AG08395 (cell line): ENCODE data around the gene MINK1.

ENCODE experiments used
- DNase-seq: peaks from one replicate; pipeline ENCODE4 v3.0.0; 2012; ENCODE audit warnings: mixed read lengths, low spot score

The MINK1 gene

DNA sequence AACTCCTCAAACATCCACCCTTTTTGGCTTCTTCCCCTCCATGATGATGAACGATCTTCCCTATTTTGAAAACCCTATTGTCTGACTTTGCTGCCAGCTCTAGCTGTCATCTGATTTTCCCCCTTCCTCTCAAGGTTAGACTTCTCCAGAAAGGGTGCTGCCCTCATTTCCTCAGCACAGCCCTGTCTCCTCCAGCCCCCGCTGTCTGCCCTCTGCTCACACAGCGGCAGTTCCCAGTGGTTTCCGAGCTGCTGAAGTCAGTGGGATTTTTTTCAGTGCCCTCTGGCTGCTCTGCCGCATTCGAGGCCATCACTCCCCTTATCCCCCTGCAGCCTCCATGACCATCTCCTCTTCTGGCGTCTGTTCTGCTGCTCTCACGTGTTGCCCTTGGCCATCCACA is 39.6 kb downstream of the MINK1 start:
- no peak for DNase-seq

DNA sequence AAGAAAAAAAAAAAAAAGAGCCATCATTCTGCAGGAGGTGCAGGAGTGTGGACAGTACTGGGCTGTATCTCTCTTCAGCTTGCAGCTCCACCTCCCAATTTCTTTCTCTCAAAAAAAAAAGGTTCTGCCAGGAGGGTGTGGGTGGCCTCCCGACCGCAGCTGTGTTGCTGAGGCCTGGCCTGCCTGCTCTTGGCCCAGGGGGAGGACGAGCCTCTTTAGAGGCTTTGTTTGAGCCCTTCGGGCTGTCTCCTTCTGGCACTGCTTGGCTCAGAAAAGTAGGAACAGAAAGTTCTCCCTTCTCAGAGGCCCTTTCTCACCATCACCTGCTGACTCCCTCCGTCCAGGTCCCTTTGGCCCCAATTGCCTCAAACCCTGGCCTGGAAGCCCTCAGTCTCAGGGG is 43.9 kb downstream of the MINK1 start:
- no peak for DNase-seq

DNA sequence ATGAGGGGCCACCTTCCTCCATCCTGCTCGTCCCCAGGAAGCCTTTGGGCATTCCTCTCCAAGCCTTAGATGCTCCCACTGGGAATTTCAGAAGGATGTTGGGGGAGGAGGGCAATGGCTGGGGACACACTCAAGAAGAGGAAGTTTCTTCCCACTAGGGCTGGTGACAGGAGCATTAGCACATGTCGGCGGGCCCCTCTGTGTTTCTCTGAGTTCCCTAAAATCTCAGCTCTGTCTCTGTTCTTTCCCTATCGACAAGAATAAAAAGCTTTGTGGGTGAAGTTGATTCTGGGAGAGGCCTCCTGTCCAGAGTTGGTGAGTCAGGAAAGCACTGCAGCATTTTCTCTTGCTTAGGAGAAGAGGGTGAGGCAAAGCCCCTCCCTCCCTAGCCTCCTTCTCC is 46.5 kb downstream of the MINK1 start:
- DNase-seq: no peak

DNA sequence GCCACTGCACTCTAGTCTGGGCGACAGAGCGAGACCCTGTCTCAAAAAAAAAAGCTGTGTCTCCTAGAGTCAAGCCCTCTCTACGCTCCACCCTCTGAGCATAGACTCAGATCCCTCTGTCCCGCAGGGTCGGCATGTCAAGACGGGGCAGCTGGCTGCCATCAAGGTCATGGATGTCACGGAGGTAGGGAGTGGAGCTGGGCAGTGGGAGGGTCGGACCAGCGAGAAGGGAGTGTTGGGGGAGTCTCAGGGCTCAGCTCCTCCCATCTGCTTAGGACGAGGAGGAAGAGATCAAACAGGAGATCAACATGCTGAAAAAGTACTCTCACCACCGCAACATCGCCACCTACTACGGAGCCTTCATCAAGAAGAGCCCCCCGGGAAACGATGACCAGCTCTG is 47.7 kb downstream of the MINK1 start:
- DNase-seq: no peak

DNA sequence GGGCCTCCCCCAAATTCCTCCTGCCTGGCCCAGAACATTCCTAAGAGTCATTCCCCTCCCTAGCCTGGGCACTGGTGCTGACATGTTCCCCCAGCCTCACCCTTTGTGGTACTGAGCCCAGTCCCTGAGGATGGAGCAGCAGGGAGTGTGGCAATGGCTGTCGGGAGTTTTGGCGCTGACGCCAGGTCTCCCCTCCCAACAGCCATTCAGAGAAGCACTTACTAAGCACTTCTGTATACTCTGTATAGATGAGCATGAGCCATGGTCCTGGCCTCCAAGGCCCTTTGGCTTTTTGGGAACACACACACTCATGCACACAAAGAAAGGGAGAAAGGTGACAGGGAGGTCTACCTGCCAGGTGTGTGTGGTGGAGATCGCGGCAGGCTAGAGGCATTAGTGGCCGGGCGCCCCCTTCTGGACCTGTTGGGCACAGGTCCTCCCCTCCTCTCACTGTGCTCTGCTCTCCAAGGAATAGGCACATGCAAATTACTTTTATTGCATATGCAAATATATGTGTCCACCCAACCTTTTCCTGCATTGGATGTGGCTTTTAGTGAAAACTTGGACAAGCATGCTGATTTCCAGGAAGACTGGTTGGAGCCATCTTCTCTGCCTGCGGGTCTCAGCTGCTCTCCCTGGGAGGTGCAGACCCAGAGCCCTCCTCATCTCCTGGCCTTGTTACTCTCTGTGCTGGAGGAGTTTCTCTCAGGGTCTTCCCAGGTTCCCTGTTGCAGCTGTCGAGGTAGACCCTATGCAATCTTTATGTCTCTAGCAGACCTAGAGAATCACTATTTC is 48.8 kb downstream of the MINK1 start:
- peak; percentile 42 for DNase-seq

DNA sequence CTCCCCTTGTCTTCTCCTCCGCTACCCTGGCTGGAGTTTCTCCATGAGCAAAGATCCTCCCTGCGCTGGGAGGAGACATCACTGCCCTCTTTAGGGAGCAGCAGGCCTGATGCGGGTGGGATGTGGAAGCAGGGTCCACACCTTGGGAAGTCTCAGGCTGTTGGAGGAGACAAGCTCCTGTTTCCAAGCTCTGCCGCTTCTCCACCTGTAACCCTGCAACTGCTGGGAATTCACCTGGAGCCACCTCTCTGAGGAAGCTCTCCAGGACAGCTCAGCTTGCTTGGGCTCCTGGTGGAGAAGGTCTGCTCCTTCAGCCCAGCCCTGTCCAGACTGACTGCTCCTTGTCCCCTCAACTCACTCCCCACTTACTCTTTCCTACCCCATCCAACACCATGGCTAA is 51.3 kb downstream of the MINK1 start:
- DNase-seq: no peak

DNA sequence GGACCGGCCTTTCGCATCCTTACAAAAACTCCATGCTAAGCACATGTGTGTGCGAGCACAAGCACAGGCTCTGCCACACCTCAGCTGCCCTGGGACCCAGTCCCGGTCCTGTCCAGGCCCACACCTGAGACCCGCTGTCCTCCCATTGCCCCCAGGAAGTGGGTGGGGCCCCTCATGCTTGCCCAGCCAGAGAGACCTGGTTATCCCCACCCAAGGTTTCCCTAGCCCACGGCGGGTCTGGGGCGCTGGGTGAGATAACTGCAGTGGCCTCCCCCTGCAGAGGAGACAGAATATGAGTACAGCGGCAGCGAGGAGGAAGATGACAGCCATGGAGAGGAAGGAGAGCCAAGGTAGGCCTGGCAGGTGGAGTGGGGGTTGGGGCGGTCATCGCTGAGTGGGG is 53.7 kb downstream of the MINK1 start:
- DNase-seq: no peak

DNA sequence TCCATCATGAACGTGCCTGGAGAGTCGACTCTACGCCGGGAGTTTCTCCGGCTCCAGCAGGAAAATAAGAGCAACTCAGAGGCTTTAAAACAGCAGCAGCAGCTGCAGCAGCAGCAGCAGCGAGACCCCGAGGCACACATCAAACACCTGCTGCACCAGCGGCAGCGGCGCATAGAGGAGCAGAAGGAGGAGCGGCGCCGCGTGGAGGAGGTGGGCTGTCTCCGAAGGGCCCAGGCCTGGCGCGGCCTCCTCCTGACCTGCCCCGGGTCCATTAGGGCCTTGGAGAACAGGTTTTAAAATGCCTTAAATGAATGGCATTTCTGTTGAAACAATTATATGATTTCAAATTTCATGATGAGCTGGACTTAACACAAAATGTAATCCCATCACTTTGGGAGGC is 54.4 kb downstream of the MINK1 start:
- no peak for DNase-seq

DNA sequence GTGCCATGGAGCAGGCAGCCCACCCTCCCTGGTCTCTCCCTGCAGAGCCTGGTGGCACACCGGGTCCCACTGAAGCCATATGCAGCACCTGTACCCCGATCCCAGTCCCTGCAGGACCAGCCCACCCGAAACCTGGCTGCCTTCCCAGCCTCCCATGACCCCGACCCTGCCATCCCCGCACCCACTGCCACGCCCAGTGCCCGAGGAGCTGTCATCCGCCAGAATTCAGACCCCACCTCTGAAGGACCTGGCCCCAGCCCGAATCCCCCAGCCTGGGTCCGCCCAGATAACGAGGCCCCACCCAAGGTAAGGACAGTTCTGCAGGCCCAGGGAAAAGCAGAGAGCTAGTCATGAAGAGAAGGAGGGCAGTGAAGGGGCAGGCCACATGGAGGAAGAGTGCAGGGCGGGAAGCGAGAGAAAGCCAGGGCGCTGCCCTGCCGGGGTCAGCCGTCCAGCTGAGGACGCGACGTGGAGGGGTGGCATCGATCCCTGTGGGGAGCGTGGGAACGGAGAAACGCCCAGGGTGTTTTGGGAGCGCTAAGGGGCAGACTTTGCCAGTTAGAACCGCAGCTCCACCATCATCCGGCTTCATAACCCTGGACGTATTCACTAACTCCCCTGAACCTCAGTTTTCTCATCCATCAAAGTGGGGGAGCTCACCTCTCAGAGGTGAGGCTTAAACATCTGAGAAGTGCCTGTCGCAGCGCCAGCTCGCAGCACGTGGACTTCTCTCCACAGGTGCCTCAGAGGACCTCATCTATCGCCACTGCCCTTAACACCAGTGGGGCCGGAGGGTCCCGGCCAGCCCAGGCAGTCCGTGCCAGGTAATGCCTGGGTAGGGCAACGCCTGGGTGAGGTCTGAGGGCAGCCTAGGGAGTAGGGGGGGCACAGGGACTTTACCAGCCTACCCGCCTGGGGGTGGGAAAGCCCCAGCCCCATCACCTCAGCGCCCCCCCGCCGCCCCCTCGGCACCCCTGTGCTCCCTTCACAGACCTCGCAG is 58.6 kb downstream of the MINK1 start:
- DNase-seq: no peak

DNA sequence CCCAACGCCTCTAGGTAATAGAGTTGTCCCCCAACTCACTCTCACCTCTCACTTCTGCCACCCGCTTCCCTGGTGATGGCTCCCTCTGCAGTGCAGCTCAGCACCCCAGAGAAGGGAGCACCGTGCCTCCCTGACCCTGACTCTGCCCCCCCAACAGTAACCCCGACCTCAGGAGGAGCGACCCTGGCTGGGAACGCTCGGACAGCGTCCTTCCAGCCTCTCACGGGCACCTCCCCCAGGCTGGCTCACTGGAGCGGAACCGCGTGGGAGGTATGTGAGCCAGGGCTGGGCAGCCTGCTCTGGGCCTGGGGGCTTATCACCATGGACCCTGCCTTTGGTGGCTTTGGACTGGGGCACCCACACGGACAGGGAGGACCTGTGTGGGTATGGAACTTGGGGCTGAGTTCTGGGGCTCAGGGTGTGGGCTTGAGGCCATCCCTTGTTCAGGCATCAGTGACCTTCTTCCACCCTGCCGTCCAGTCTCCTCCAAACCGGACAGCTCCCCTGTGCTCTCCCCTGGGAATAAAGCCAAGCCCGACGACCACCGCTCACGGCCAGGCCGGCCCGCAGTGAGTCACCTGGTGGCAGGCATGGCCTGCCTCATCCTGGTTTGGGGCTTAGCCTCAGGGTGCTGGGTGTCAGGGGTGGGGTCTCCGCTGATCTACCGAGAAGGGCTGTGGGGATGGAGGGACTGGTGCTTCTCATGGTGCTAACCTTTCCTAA is 59.5 kb downstream of the MINK1 start:
- no peak for DNase-seq

DNA sequence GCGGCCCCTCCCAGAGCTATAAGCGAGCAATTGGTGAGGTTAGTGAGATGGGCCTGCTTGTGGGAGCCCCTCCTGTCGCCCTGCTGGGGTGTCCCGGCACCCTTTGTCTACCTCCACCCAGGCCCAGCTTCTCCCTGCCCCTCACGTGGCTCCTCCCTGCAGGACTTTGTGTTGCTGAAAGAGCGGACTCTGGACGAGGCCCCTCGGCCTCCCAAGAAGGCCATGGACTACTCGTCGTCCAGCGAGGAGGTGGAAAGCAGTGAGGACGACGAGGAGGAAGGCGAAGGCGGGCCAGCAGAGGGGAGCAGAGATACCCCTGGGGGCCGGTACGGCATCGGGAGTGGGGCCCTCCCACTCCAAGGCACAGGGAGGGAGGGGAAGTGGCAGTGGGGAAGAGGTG is 60.1 kb downstream of the MINK1 start:
- DNase-seq: no peak

DNA sequence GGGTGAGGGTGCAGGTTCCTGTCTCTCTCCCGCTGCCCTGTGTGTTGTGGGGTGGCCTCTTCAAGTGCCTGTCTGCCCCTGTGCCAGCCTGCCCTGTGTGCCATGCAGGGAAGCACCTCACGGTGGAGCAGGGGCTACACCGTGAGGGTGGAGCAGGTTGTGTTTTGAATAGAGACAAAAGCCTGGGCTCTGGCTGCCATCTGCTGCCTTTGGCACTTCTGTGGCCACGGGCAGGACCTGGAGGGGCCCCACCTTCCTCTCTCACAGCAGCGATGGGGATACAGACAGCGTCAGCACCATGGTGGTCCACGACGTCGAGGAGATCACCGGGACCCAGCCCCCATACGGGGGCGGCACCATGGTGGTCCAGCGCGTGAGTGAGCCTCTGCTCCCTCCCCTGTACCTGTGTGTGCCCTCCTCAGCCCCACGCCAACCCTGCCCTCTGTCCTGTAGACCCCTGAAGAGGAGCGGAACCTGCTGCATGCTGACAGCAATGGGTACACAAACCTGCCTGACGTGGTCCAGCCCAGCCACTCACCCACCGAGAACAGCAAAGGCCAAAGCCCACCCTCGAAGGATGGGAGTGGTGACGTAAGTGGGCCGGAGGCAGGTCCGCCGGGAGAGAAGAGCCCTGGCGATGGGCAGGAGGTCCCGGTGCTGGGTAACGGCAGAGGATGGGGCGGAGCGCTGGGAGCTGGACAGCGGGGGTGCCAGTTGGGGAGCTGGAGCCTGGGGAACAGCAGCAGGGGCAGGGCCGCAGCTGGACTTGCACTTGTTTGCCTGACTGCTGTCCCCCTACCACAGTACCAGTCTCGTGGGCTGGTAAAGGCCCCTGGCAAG is 60.8 kb downstream of the MINK1 start:
- no peak for DNase-seq

DNA sequence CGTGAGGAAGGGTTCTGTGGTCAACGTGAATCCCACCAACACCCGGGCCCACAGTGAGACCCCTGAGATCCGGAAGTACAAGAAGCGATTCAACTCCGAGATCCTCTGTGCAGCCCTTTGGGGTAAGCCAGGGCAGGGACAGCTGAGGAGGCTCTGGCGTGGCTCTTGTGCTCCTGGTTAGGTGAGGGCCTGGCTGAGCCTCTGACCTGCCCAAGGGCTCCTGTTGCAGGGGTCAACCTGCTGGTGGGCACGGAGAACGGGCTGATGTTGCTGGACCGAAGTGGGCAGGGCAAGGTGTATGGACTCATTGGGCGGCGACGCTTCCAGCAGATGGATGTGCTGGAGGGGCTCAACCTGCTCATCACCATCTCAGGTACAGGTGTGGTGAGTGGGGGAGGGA is 62.0 kb downstream of the MINK1 start:
- DNase-seq: no peak

DNA sequence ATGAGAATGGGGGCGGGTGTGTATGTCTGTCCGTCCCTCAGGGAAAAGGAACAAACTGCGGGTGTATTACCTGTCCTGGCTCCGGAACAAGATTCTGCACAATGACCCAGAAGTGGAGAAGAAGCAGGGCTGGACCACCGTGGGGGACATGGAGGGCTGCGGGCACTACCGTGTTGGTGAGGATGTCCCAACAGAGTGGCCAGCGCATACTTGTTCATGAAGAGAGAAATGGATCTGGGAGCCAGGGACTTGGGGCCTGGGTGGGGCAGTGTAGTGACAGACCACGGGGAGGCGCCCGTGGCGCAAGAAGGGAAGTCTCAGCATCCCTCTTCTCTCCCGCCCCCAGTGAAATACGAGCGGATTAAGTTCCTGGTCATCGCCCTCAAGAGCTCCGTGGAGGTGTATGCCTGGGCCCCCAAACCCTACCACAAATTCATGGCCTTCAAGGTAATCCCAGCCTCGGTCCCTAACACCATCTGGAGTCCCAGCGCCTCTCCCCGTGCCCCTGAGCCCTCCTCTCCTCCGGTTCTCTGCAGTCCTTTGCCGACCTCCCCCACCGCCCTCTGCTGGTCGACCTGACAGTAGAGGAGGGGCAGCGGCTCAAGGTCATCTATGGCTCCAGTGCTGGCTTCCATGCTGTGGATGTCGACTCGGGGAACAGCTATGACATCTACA is 62.7 kb downstream of the MINK1 start:
- no peak for DNase-seq

DNA sequence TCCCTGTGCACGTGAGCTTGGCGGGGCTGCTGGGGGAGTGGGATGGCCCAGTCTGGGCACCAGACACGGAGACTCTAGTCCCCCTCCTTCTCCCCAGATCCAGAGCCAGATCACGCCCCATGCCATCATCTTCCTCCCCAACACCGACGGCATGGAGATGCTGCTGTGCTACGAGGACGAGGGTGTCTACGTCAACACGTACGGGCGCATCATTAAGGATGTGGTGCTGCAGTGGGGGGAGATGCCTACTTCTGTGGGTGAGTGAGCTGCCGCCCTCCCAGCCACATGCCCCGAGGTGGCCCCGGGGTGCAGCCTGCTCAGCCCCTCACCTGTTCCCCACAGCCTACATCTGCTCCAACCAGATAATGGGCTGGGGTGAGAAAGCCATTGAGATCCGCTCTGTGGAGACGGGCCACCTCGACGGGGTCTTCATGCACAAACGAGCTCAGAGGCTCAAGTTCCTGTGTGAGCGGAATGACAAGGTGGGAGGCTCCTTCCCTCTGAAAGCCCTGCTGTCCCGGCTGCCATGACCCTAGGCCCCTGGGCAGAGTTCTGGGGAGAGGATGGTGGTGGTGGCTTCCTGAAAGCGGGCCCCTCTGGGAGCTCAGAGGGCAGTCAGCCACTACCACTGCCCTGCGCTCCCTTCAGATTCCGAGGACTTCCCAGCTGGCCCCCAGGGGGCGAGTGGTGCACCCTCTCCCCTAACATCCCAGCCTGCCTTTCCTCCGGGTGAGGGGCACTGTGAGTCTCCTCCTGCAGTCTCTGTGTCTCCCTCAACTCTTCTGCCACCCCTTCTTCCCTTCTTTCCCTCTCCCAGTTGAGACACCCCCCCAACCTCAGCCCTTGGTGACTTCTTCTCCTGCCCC is 63.4 kb downstream of the MINK1 start:
- no peak for DNase-seq

DNA sequence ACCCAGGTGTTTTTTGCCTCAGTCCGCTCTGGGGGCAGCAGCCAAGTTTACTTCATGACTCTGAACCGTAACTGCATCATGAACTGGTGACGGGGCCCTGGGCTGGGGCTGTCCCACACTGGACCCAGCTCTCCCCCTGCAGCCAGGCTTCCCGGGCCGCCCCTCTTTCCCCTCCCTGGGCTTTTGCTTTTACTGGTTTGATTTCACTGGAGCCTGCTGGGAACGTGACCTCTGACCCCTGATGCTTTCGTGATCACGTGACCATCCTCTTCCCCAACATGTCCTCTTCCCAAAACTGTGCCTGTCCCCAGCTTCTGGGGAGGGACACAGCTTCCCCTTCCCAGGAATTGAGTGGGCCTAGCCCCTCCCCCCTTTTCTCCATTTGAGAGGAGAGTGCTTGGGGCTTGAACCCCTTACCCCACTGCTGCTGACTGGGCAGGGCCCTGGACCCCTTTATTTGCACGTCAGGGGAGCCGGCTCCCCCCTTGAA is 64.1 kb downstream of the MINK1 start:
- no peak for DNase-seq

DNA sequence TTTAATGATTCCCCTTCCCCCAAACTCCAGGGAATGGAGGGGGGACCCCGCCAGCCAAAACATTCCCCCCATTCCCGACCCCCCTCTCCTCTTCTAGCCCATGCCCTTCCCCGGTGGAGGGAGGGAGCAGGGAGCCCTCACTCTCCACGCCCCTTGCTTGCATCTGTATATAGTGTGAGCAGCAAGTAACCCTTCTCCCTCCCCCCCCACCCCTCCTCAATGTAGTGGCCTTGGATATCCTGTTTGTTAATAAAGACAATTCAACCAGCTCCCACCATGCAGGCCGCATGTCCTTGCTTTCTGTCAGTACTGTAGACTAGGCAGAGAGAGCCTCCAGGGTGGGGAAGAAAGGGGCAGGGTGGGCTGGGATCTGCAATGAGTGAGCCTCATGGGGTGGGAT is 64.6 kb downstream of the MINK1 start:
- no peak for DNase-seq

DNA sequence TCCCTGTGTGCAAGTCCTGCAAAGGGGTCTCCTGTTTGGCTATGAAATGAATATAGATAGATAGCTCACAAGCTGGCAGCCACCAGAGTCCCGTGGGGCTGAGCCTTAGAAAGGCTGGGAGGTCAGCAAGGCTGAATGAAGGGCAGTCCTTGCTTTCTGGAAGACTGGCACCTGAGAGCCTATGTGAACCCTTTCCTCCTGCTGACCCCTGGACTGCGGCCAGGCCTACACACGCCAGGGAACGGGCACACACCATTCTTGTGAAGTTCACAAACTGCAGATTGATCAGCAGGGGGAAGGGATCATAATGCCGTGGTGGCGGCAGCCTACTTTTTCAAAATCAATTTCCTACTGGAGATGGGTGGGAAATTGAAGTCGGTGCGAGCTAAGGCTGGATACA is 65.2 kb downstream of the MINK1 start:
- no peak for DNase-seq

DNA sequence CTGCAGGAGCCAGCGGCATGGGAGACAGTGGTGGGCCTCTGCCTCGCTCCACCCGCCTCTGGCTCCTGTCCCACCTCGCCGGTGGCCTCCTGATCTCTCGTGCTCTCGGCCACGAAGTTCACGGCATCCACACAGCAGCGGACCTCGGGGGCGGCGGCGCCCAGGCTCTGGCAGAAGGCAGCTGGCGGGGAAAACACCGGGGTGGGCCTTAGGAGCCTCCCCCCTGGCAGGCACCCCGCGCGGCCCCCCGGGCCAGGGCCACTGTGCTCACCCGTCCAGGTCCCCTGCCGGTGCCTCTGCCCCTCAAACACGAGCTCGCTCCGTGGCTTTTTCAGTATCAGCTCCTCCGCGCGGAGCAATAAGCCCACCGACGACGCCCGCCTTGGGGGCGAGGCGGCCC is 65.8 kb downstream of the MINK1 start:
- DNase-seq: no peak
